NB4 (cell line): Measurements from ENCODE around the gene OLFML1.

Source experiments
- DNase-seq: peaks from one replicate; pipeline ENCODE4 v3.0.0; 2010; ENCODE audit warnings: low read depth
- H3K4me3 ChIP-seq: one replicate; pipeline ENCODE4 v1.5.1; 2011; ENCODE audit warnings: mild to moderate bottlenecking, low read depth, low read length, moderate library complexity
- CTCF ChIP-seq: IDR thresholded peaks from one replicate; pipeline ENCODE4 v1.5.1; 2012; ENCODE audit warnings: low read depth, low read length
- MAX ChIP-seq: IDR thresholded peaks from 2 replicates; pipeline ENCODE4 v1.6.1; 2011; ENCODE audit warnings: low read depth, low read length
- MYC ChIP-seq: IDR thresholded peaks from 2 replicates; pipeline ENCODE4 v1.6.1; 2011; ENCODE audit warnings: low read depth, low read length
- POLR2A ChIP-seq: IDR thresholded peaks from 2 replicates; pipeline ENCODE4 v1.6.1; 2011; ENCODE audit warnings: mild to moderate bottlenecking; ENCODE audit not compliant: insufficient read length; ENCODE audit errors: extremely low read depth

OLFML1 gene

GRCh38 chr11:7484645-7485044 is 661 bp upstream of the OLFML1 start:
- no peak for TF ChIP-seq CTCF
- no peak for TF ChIP-seq MYC
- TF ChIP-seq POLR2A: no peak
- no peak for TF ChIP-seq MAX
- no peak overlapping the region for H3K4me3 ChIP-seq
- DNase-seq: no peak

- DNase-seq: no peak
- no peak overlapping the region for H3K4me3 ChIP-seq
- no peak for TF ChIP-seq CTCF
- TF ChIP-seq POLR2A: no peak
- TF ChIP-seq MAX: no peak
- no peak for TF ChIP-seq MYC
Measured at GRCh38 chr11:7486098-7486780, 933 bp downstream of the OLFML1 start.

- DNase-seq: no peak
- H3K4me3 ChIP-seq: no peak overlapping the region
- no peak for TF ChIP-seq CTCF
- no peak for TF ChIP-seq MAX
- no peak for TF ChIP-seq POLR2A
- no peak for TF ChIP-seq MYC
Measured at GRCh38 chr11:7486781-7487140, 1.5 kb downstream of the OLFML1 start.

GRCh38 chr11:7487360-7487759 is 2.1 kb downstream of the OLFML1 start:
- TF ChIP-seq POLR2A (no peak), MYC (no peak), CTCF (no peak), MAX (no peak)
- no peak overlapping the region for H3K4me3 ChIP-seq
- no peak for DNase-seq

GRCh38 chr11:7488681-7489080 is 3.4 kb downstream of the OLFML1 start:
- TF ChIP-seq POLR2A (no peak), MYC (no peak), MAX (no peak), CTCF (no peak)

GRCh38 chr11:7489376-7489775 is 4.1 kb downstream of the OLFML1 start:
- no peak for DNase-seq
- no peak overlapping the region for H3K4me3 ChIP-seq
- TF ChIP-seq MYC: no peak
- no peak for TF ChIP-seq POLR2A
- TF ChIP-seq MAX: no peak
- TF ChIP-seq CTCF: no peak

More at GRCh38 chr11:7488681-7489080, 3.4 kb downstream of the OLFML1 start:
- DNase-seq: no peak
- H3K4me3 ChIP-seq: no peak overlapping the region
